GM21576 (cell line): ENCODE results near the gene DTYMK.
"Not testable (repeated sequence)": the region's sequence is repeated elsewhere in the genome, so short reads cannot be mapped to it uniquely, and the experiment has no call there.

Source experiments
- ATAC-seq: cut with Tn5 transposase; IDR thresholded peaks from one replicate; pipeline ENCODE4 v1.9.1; 2021; ENCODE audit warnings: mild to moderate bottlenecking, moderate library complexity; ENCODE audit not compliant: unreplicated experiment

Gene DTYMK

GRCh38 chr2:241673189-241673663 is 13.4 kb downstream of the DTYMK start:
- no peak for ATAC-seq

- no peak for ATAC-seq
Observed at GRCh38 chr2:241672243-241673188, 14.1 kb downstream of the DTYMK start.

GRCh38 chr2:241671457-241672240 is 15.0 kb downstream of the DTYMK start:
- no peak for ATAC-seq

- no peak for ATAC-seq
Observed at GRCh38 chr2:241670333-241671110, 16.1 kb downstream of the DTYMK start.

- ATAC-seq, result no peak
Observed at GRCh38 chr2:241668839-241669238, 17.8 kb downstream of the DTYMK start.

- ATAC-seq, result no peak
Observed at GRCh38 chr2:241668354-241668753, 18.3 kb downstream of the DTYMK start.

GRCh38 chr2:241666627-241667400 is 19.8 kb downstream of the DTYMK start:
- ATAC-seq, result no peak

- no peak for ATAC-seq
Observed at GRCh38 chr2:241665731-241666440, 20.7 kb downstream of the DTYMK start.

GRCh38 chr2:241662731-241663130 is 23.9 kb downstream of the DTYMK start:
- ATAC-seq, result not testable (repeated sequence)

- ATAC-seq, result no peak
Observed at GRCh38 chr2:241660593-241661213, 25.9 kb downstream of the DTYMK start.

GRCh38 chr2:241659150-241659739 is 27.4 kb downstream of the DTYMK start:
- no peak for ATAC-seq

GRCh38 chr2:241658296-241658695 is 28.3 kb downstream of the DTYMK start:
- ATAC-seq, result no peak

- no peak for ATAC-seq
Observed at GRCh38 chr2:241657786-241658254, 28.8 kb downstream of the DTYMK start.

- no peak for ATAC-seq
Observed at GRCh38 chr2:241656190-241656741, 30.3 kb downstream of the DTYMK start.

- no peak for ATAC-seq
Observed at GRCh38 chr2:241655516-241656189, 31.0 kb downstream of the DTYMK start.

GRCh38 chr2:241654551-241654950 is 32.1 kb downstream of the DTYMK start:
- no peak for ATAC-seq

- ATAC-seq, result no peak
Observed at GRCh38 chr2:241653210-241653750, 33.3 kb downstream of the DTYMK start.
